K562 (cell line): ENCODE measurements around the gene KARS1. TPM values are rescaled to one million over a fixed set of nuclear protein-coding genes. Genes with fewer than 3 reads are reported as not detected.

ENCODE experiments used
- ATAC-seq: fragments of 200-7000 bp; cut with Tn5 transposase; 3 replicates; pipeline ENCODE4 v1.9.1; 2020; ENCODE audit warnings: moderate library complexity
- BruUV-seq: library from RNA; stranded (reverse); fragments of 400-500 nt; replicated peaks from 2 replicates; lab custom pipeline; 2021; lab: Mats Ljungman, UMichigan
- CTCF ChIA-PET: fragments of 300-600 bp; formaldehyde crosslinking; extraction: SDS; loops from one replicate; lab custom pipeline; 2021; ENCODE audit warnings: low intra/inter-chr PET ratio; lab: Yijun Ruan, JAX
- POLR2A ChIA-PET: fragments of 300-600, 350-650 bp; sonication (Branson Sonifier 250); formaldehyde crosslinking; extraction: SDS; loops from one replicate; lab custom pipeline; 2021; ENCODE audit warnings: antibody characterized with exemption, inconsistent platforms; lab: Yijun Ruan, JAX
- DNase-seq, 4 experiments: peaks; one replicate each; pipeline versions ENCODE4 v3.0.0 to v3.0.0-alpha.2; 2011 to 2018; ENCODE audit warnings: low spot score in 3 of 4, mixed read lengths in 3 of 4; ENCODE audit errors: extremely low read depth in 1 of 4
- FAIRE-seq: peaks from 2 replicates; lab custom pipeline; 2011; peaks lifted over from hg19 to GRCh38; lab: Jason Lieb, UNC
- H2AFZ ChIP-seq: 2 replicates; pipeline ENCODE4 v1.6.0; 2011; ENCODE audit warnings: low read depth, low read length, control low read depth, inconsistent platforms
- H3K27ac ChIP-seq: fragments of 200-600 bp; 3 replicates; pipeline ENCODE4 v1.8.0; 2011; ENCODE audit warnings: low read depth, mild to moderate bottlenecking, control low read depth, inconsistent platforms, low read length, moderate library complexity, mixed read lengths; ENCODE audit errors: extremely low read depth
- H3K27me3 ChIP-seq, 2 experiments: fragments of 300-600 bp in 1 of 2; 2 replicates in 1 of 2; 3 replicates in 1 of 2; pipeline versions ENCODE4 v1.6.0 to v1.8.0; 2011; ENCODE audit warnings: inconsistent platforms in 2 of 2, low read length in 2 of 2, mild to moderate bottlenecking in 1 of 2, mixed read lengths in 1 of 2, moderate library complexity in 1 of 2; ENCODE audit not compliant: control insufficient read depth in 2 of 2, insufficient read depth in 2 of 2
- H3K36me3 ChIP-seq: fragments of 300-600 bp; 3 replicates; pipeline ENCODE4 v1.8.0; 2011; ENCODE audit warnings: mild to moderate bottlenecking, low read length, inconsistent platforms; ENCODE audit not compliant: control insufficient read depth, insufficient read depth
- H3K4me1 ChIP-seq, 2 experiments: fragments of 200-600 bp in 1 of 2; replicated peaks in 1 of 2; 2 replicates in 1 of 2; 3 replicates in 1 of 2; pipeline versions ENCODE4 v1.5.1 to v1.8.0; 2011; ENCODE audit warnings: inconsistent platforms in 2 of 2, low read length in 2 of 2, mild to moderate bottlenecking in 1 of 2, mixed read lengths in 1 of 2, moderate library complexity in 1 of 2; ENCODE audit not compliant: control insufficient read depth in 2 of 2, insufficient read depth in 2 of 2
- H3K4me2 ChIP-seq: 2 replicates; pipeline ENCODE4 v1.6.1; 2011; ENCODE audit warnings: low read length, control low read depth, inconsistent platforms, mixed read lengths; ENCODE audit not compliant: insufficient read depth
- H3K4me3 ChIP-seq: fragments of 200-600 bp; sonication (generic), shearing (Covaris generic); 2 replicates; pipeline ENCODE4 v1.5.1; 2016; ENCODE audit warnings: control low read depth, inconsistent platforms
- H3K79me2 ChIP-seq: fragments of 200-600 bp; 3 replicates; pipeline ENCODE4 v1.8.0; 2011; ENCODE audit warnings: low read length, inconsistent platforms; ENCODE audit not compliant: control insufficient read depth, insufficient read depth
- H3K9ac ChIP-seq, 2 experiments: 2 replicates each; pipeline versions ENCODE4 v1.6.0 to v1.6.1; 2011; ENCODE audit warnings: low read depth in 2 of 2, low read length in 2 of 2, control low read depth in 1 of 2, inconsistent platforms in 1 of 2, mild to moderate bottlenecking in 1 of 2, mixed read lengths in 1 of 2; ENCODE audit not compliant: insufficient read depth in 1 of 2
- H3K9me1 ChIP-seq: one replicate; pipeline ENCODE4 v1.6.0; 2011; ENCODE audit warnings: inconsistent platforms, mild to moderate bottlenecking, low read length, moderate library complexity; ENCODE audit not compliant: control insufficient read depth, insufficient read depth
- H3K9me3 ChIP-seq: replicated peaks from 2 replicates; pipeline ENCODE4 v1.5.1; 2011; ENCODE audit warnings: low read depth, low read length, inconsistent platforms; ENCODE audit not compliant: control insufficient read depth, insufficient read depth
- H4K20me1 ChIP-seq: replicated peaks from 2 replicates; pipeline ENCODE4 v1.6.1; 2011; ENCODE audit warnings: low read length, inconsistent platforms, mixed read lengths; ENCODE audit not compliant: control insufficient read depth, insufficient read depth
- C11orf30 ChIP-seq: fragments of 450-650 bp; IDR thresholded peaks from 2 replicates; pipeline ENCODE4 v1.6.1; 2016; ENCODE audit warnings: low read depth, mild to moderate bottlenecking
- CCNT2 ChIP-seq: IDR thresholded peaks from 2 replicates; pipeline ENCODE4 v1.6.1; 2011; ENCODE audit warnings: borderline replicate concordance, low read depth, mild to moderate bottlenecking, moderate library complexity, mixed read lengths, low read length; ENCODE audit not compliant: insufficient read length; ENCODE audit errors: extremely low read depth
- CHD2 ChIP-seq: IDR thresholded peaks from 2 replicates; pipeline ENCODE4 v1.6.1; 2011; ENCODE audit warnings: low read depth, low read length
- GTF2E2 ChIP-seq: fragments of 200-800 bp; sonication (Bioruptor generic); IDR thresholded peaks from 2 replicates; pipeline ENCODE4 v1.6.1; 2016; ENCODE audit warnings: missing genetic modification characterization, missing compliant biosample characterization
- HMG20A ChIP-seq: fragments of 450-650 bp; formaldehyde crosslinking; conservative IDR thresholded peaks from 2 replicates; pipeline ENCODE4 v1.4.0; 2020; ENCODE audit warnings: mild to moderate bottlenecking, mixed read lengths
- IFI16 ChIP-seq: fragments of 250-450 bp; sonication (Bioruptor Pico); IDR thresholded peaks from 2 replicates; pipeline ENCODE4 v2.1.2; 2022; ENCODE audit warnings: mild to moderate bottlenecking, inconsistent platforms
- JUND ChIP-seq, 2 experiments: IDR thresholded peaks; 2 replicates in 1 of 2; 3 replicates in 1 of 2; pipeline ENCODE4 v1.6.1; 2011; ENCODE audit warnings: borderline replicate concordance in 2 of 2, low read depth in 2 of 2, low read length in 2 of 2, improper control_type of control experiment in 1 of 2, missing biosample characterization in 1 of 2, missing genetic modification characterization in 1 of 2, missing genetic modification reagents in 1 of 2
- MTA2 ChIP-seq: fragments of 450-650 bp; IDR thresholded peaks from 2 replicates; pipeline ENCODE4 v1.6.1; 2016; ENCODE audit warnings: low read depth
- POLR3A ChIP-seq: IDR thresholded peaks from 2 replicates; pipeline ENCODE4 v1.6.1; 2011; ENCODE audit warnings: borderline replicate concordance, mild to moderate bottlenecking, moderate library complexity; ENCODE audit not compliant: insufficient read length, insufficient read depth; ENCODE audit errors: extremely low read depth
- PPARD ChIP-seq: fragments of 250-450 bp; sonication (Bioruptor Pico); IDR thresholded peaks from 2 replicates; pipeline ENCODE4 v1.8.0; 2022; ENCODE audit warnings: inconsistent platforms, mild to moderate bottlenecking, moderate library complexity
- RUNX1 ChIP-seq: sonication (generic); IDR thresholded peaks from 2 replicates; pipeline ENCODE4 v1.6.1; 2016; ENCODE audit warnings: antibody characterized with exemption, low read depth
- SRSF3 ChIP-seq: fragments of 200-400 bp; formaldehyde crosslinking; IDR thresholded peaks from 2 replicates; pipeline ENCODE4 v1.6.1; 2016; ENCODE audit warnings: mild to moderate bottlenecking, low read length, moderate library complexity; ENCODE audit not compliant: insufficient read depth
- XRCC3 ChIP-seq: fragments of 450-650 bp; IDR thresholded peaks from 2 replicates; pipeline ENCODE4 v1.6.1; 2017; ENCODE audit warnings: mild to moderate bottlenecking, moderate library complexity
- XRCC5 ChIP-seq: fragments of 200-400 bp; formaldehyde crosslinking; IDR thresholded peaks from 2 replicates; pipeline ENCODE4 v1.6.1; 2017; ENCODE audit warnings: low read depth, mild to moderate bottlenecking, low read length
- ZC3H11A ChIP-seq: IDR thresholded peaks from 2 replicates; pipeline ENCODE4 v1.6.1; 2012; ENCODE audit warnings: low read depth, low read length, improper control_type of control experiment
- WGBS: fragments of 100-300 bp; shearing (Covaris generic); methylation state at CpG from one replicate; pipeline ENCODE4 v1.1.6; 2016; ENCODE audit warnings: low coverage, mixed read lengths; ENCODE audit not compliant: insufficient coverage; ENCODE audit errors: missing lambda C conversion rate; 5-methylcytosine and 5-hydroxymethylcytosine counted together
- in situ Hi-C: fragments of 300-500 bp; cut with MboI; formaldehyde crosslinking; loops from 4 replicates; pipeline ENCODE4 v1.15.0; 2018; ENCODE audit warnings: inconsistent platforms, mixed read lengths
- intact Hi-C: fragments of 100-400 bp; cut with micrococcal nuclease; formaldehyde crosslinking; loops from 2 replicates; pipeline ENCODE4 v1.14.2; 2022
- polyA plus RNA-seq, 8 experiments: library from polyadenylated mRNA; depleted of rRNA in 4 of 8; stranded (reverse) in 5 of 8; unstranded in 3 of 8; fragments of >200 nt; fragmentation: Nextera tagmentation in 2 of 8; fragmentation: Illumina TruSeq in 1 of 8; extraction: Ambion mirVana in 2 of 8; extraction: Trizol in 1 of 8; gene quantifications; 2 replicates each; pipeline versions ENCODE4 v1.2.1 to v1.2.3, GENCODE V29; 2011 to 2014; ENCODE audit warnings: inconsistent platforms in 1 of 8, missing spikeins in 1 of 8
- total RNA-seq, 7 experiments: library from RNA; depleted of rRNA in 6 of 7; stranded (reverse); fragments of >200 nt in 6 of 7; fragmentation: Illumina TruSeq in 2 of 7; extraction: Trizol in 2 of 7; gene quantifications; 2 replicates each; pipeline versions ENCODE4 v1.2.1 to v1.2.3, GENCODE V29; 2011 to 2021; ENCODE audit warnings: low replicate concordance in 1 of 7
- TF ChIP-seq, protein P1 (sequence below), 3 experiments: fragments of 200-800 bp in 1 of 3; sonication (Bioruptor generic) in 1 of 3; sonication (generic) in 1 of 3; formaldehyde crosslinking in 1 of 3; IDR thresholded peaks; 2 replicates each; pipeline versions ENCODE4 v1.6.1 to v1.8.0; 2016 to 2022; ENCODE audit warnings: mild to moderate bottlenecking in 2 of 3, missing compliant biosample characterization in 2 of 3, missing genetic modification characterization in 2 of 3, missing genetic modification reagents in 1 of 3
- TF ChIP-seq, protein P2 (sequence below): sonication (generic); IDR thresholded peaks from 2 replicates; pipeline ENCODE4 v1.6.1; 2016
- TF ChIP-seq, protein P3 (sequence below): fragments of 450-650 bp; formaldehyde crosslinking; IDR thresholded peaks from 2 replicates; pipeline ENCODE4 v1.4.0; 2022; ENCODE audit warnings: mild to moderate bottlenecking, moderate library complexity
- TF ChIP-seq, protein P4 (sequence below): fragments of 450-650 bp; IDR thresholded peaks from 2 replicates; pipeline ENCODE4 v1.6.1; 2016; ENCODE audit warnings: missing biosample characterization, missing genetic modification characterization

The KARS1 gene
- total and polyA plus RNA-seq, 9 of the 15 experiments (the other 6 are each of a cell fraction or from before 2014, with no cell fraction given), result 223 to 386 (median 304) TPM

DNA sequence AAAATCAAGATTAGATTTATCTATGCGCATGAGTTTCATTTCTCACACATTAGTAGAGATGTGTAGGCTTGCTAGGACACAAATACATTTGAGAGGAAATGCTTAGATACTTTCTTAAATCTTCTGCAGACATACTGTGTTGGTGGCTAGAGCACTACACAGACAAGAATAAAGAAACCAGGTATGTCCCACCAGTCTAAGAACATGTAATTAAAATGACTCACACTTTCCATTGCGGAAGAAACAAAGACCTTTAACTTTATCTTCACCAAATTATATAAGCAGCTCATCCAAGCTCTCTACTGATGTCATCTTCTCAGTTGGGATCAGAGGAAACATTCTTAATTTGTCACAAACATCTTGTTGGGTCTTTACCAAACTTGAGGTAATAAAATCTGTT lies 68.7 kb downstream of the KARS1 start:
- no peaks in the 10 kb centered on the region for H3K27me3 ChIP-seq
- TF ChIP-seq RUNX1, result no peak
- no peak for TF ChIP-seq XRCC5
- TF ChIP-seq GTF2E2 (tag), result no peak
- TF ChIP-seq SRSF3, result no peak
- TF ChIP-seq, protein P1, sequence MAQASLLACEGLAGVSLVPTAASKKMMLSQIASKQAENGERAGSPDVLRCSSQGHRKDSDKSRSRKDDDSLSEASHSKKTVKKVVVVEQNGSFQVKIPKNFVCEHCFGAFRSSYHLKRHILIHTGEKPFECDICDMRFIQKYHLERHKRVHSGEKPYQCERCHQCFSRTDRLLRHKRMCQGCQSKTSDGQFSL (CRISPR knock-in tag; IDR thresholded peaks at IDR 0.05), result no peak
- TF ChIP-seq, protein P1 (tag; IDR thresholded peaks at IDR 0.05), result 0 out of 4 replicates have a peak, but pooled peaks of 1 of the 2 experiments have one; percentile 27
- TF ChIP-seq, protein P2, sequence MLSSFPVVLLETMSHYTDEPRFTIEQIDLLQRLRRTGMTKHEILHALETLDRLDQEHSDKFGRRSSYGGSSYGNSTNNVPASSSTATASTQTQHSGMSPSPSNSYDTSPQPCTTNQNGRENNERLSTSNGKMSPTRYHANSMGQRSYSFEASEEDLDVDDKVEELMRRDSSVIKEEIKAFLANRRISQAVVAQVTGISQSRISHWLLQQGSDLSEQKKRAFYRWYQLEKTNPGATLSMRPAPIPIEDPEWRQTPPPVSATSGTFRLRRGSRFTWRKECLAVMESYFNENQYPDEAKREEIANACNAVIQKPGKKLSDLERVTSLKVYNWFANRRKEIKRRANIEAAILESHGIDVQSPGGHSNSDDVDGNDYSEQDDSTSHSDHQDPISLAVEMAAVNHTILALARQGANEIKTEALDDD, result no peak
- TF ChIP-seq ZC3H11A, result no peak
- TF ChIP-seq, protein P3, sequence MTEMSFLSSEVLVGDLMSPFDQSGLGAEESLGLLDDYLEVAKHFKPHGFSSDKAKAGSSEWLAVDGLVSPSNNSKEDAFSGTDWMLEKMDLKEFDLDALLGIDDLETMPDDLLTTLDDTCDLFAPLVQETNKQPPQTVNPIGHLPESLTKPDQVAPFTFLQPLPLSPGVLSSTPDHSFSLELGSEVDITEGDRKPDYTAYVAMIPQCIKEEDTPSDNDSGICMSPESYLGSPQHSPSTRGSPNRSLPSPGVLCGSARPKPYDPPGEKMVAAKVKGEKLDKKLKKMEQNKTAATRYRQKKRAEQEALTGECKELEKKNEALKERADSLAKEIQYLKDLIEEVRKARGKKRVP, result no peak
- TF ChIP-seq PPARD (CRISPR knock-in tag), result no peak
- TF ChIP-seq, protein P4, sequence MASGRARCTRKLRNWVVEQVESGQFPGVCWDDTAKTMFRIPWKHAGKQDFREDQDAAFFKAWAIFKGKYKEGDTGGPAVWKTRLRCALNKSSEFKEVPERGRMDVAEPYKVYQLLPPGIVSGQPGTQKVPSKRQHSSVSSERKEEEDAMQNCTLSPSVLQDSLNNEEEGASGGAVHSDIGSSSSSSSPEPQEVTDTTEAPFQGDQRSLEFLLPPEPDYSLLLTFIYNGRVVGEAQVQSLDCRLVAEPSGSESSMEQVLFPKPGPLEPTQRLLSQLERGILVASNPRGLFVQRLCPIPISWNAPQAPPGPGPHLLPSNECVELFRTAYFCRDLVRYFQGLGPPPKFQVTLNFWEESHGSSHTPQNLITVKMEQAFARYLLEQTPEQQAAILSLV, result no peak
- TF ChIP-seq HMG20A (CRISPR knock-in tag), result no peak
- TF ChIP-seq CCNT2, result no peak
- TF ChIP-seq JUND (IDR thresholded peaks at IDR 0.05; ENCODE audit: borderline replicate concordance, low read depth, low read length), result peak; percentile 63; the same call in 1 of the 2 replicates
- peak; percentile 91 for TF ChIP-seq JUND (tag; IDR thresholded peaks at IDR 0.05; ENCODE audit: borderline replicate concordance, low read depth, low read length)
- no peak for TF ChIP-seq POLR3A
- TF ChIP-seq MTA2, result no peak
- TF ChIP-seq XRCC3, result no peak
- TF ChIP-seq CHD2, result no peak
- no peak for TF ChIP-seq IFI16 (CRISPR knock-in tag)
- TF ChIP-seq C11orf30, result no peak

More for the DNA sequence above, 68.7 kb downstream of the KARS1 start:
- intact Hi-C loops (no loop called here), in situ Hi-C loops (no loop called here)
- H3K9me3 ChIP-seq, result no peaks in the 10 kb centered on the region
- ChIA-PET CTCF (no interaction called here), POLR2A (interaction anchor here (1.3 to 1.9 kb wide), 2 partner anchors 12 to 14 kb away, joined by 4 to 5 read pairs; no protein-coding TSS in a partner anchor)
- peak; percentile 51 for FAIRE-seq
- ATAC-seq, result peak; percentile 52; the same call in 2 of the 3 replicates
- H3K4me2 ChIP-seq, result no peak overlapping the region
- peaks cover 5% of the 10 kb centered on the region; the same call in 1 of the 3 replicates for H3K79me2 ChIP-seq
- H3K9ac ChIP-seq, result no peak overlapping the region
- H3K27ac ChIP-seq, result no peak overlapping the region
- BruUV-seq, result no TSS peak
- no peak overlapping the region for H2AFZ ChIP-seq
- H3K4me1 ChIP-seq, result peaks cover 7 to 13% of the 10 kb centered on the region in 2 experiments; a peak in 3 of 5 replicates
- no peak overlapping the region for H3K4me3 ChIP-seq
- H3K9me1 ChIP-seq, result no peaks in the 10 kb centered on the region
- peak in 1 of 4 experiments; percentile 18 for DNase-seq
- WGBS, result 35% methylated on average over 2 of the region's 2 CpGs
- peaks cover 9% of the 10 kb centered on the region; the same call in 1 of the 2 replicates for H4K20me1 ChIP-seq
- H3K36me3 ChIP-seq, result peaks cover 50% of the 10 kb centered on the region; the same call in 2 of the 3 replicates
